ENCODE measurements around the gene TH.
A peak's percentile ranks its signal among the peaks of the same experiment; 100 is the strongest.

TH gene

GRCh38 chr11:2168286-2169004, 3.2 kb downstream of the TH start:
- no peak for TF ChIP-seq EZH2phosphoT487 (IDR thresholded peaks at IDR 0.05; ENCODE audit: borderline replicate concordance, low read length)
- no peak for TF ChIP-seq CTCF (IDR thresholded peaks at IDR 0.05; ENCODE audit: low read depth, low read length, poor library complexity, severe bottlenecking)
- H4K20me1 ChIP-seq (ENCODE audit: control insufficient read depth, insufficient read depth, low read depth, low read length) = no peaks in the 10 kb centered on the region
- H3K4me2 ChIP-seq (ENCODE audit: low read length) = no peak overlapping the region
- H3F3A ChIP-seq (ENCODE audit: control insufficient read depth, insufficient read depth) = no peaks in the 10 kb centered on the region
- H3K4me3 ChIP-seq (ENCODE audit: low read length) = no peak overlapping the region
- H3K36me3 ChIP-seq (ENCODE audit: control insufficient read depth, low read length) = no peaks in the 10 kb centered on the region
- H3K9me3 ChIP-seq (ENCODE audit: control insufficient read depth, insufficient read depth, low read length) = no peaks in the 10 kb centered on the region
- no peaks in the 10 kb centered on the region for H3K4me1 ChIP-seq (ENCODE audit: control insufficient read depth, low read length)
- H3K27me3 ChIP-seq (ENCODE audit: control insufficient read depth, low read length) = no peaks in the 10 kb centered on the region
- H3K79me2 ChIP-seq (ENCODE audit: control insufficient read depth, low read length) = no peaks in the 10 kb centered on the region
- no peaks in the 10 kb centered on the region for H3K9me2 ChIP-seq (replicated peaks; ENCODE audit: control insufficient read depth, low read length)
- H3K27ac ChIP-seq (ENCODE audit: low read depth, low read length) = no peak overlapping the region

GRCh38 chr11:2167141-2168045, 4.2 kb downstream of the TH start:
- Histone ChIP-seq H3K9me2 (replicated peaks; ENCODE audit: control insufficient read depth, low read length) (no peaks in the 10 kb centered on the region), H3F3A (ENCODE audit: control insufficient read depth, insufficient read depth) (no peaks in the 10 kb centered on the region), H3K4me1 (ENCODE audit: control insufficient read depth, low read length) (no peaks in the 10 kb centered on the region), H3K79me2 (ENCODE audit: control insufficient read depth, low read length) (no peaks in the 10 kb centered on the region), H3K9me3 (ENCODE audit: control insufficient read depth, insufficient read depth, low read length) (no peaks in the 10 kb centered on the region), H3K4me2 (ENCODE audit: low read length) (no peak overlapping the region), H4K20me1 (ENCODE audit: control insufficient read depth, insufficient read depth, low read depth, low read length) (no peaks in the 10 kb centered on the region), H3K4me3 (ENCODE audit: low read length) (no peak overlapping the region), H3K36me3 (ENCODE audit: control insufficient read depth, low read length) (no peaks in the 10 kb centered on the region), H3K27me3 (ENCODE audit: control insufficient read depth, low read length) (no peaks in the 10 kb centered on the region), H3K27ac (ENCODE audit: low read depth, low read length) (no peak overlapping the region)
- TF ChIP-seq EZH2phosphoT487 (IDR thresholded peaks at IDR 0.05; ENCODE audit: borderline replicate concordance, low read length) = no peak
- no peak for TF ChIP-seq CTCF (IDR thresholded peaks at IDR 0.05; ENCODE audit: low read depth, low read length, poor library complexity, severe bottlenecking)

- no peaks in the 10 kb centered on the region for H4K20me1 ChIP-seq (ENCODE audit: control insufficient read depth, insufficient read depth, low read depth, low read length)
- H3K36me3 ChIP-seq (ENCODE audit: control insufficient read depth, low read length) = no peaks in the 10 kb centered on the region
- no peaks in the 10 kb centered on the region for H3K9me2 ChIP-seq (replicated peaks; ENCODE audit: control insufficient read depth, low read length)
- no peak overlapping the region for H3K27ac ChIP-seq (ENCODE audit: low read depth, low read length)
- no peak overlapping the region for H3K4me3 ChIP-seq (ENCODE audit: low read length)
- H3K4me1 ChIP-seq (ENCODE audit: control insufficient read depth, low read length) = no peaks in the 10 kb centered on the region
- H3K9me3 ChIP-seq (ENCODE audit: control insufficient read depth, insufficient read depth, low read length) = no peaks in the 10 kb centered on the region
- H3K4me2 ChIP-seq (ENCODE audit: low read length) = no peak overlapping the region
- no peaks in the 10 kb centered on the region for H3F3A ChIP-seq (ENCODE audit: control insufficient read depth, insufficient read depth)
- no peaks in the 10 kb centered on the region for H3K27me3 ChIP-seq (ENCODE audit: control insufficient read depth, low read length)
- no peaks in the 10 kb centered on the region for H3K79me2 ChIP-seq (ENCODE audit: control insufficient read depth, low read length)
- TF ChIP-seq EZH2phosphoT487 (IDR thresholded peaks at IDR 0.05; ENCODE audit: borderline replicate concordance, low read length) (no peak), CTCF (IDR thresholded peaks at IDR 0.05; ENCODE audit: low read depth, low read length, poor library complexity, severe bottlenecking) (peak; percentile 58)
Observed at GRCh38 chr11:2166091-2166851, 5.3 kb downstream of the TH start.

Data from DOHH2 (cell line).